GM18519 (cell line): ENCODE measurements around the gene BMPR2.
"Not testable (repeated sequence)": the region's sequence is repeated elsewhere in the genome, so short reads cannot be mapped to it uniquely, and the experiment has no call there.

Source experiments
- ATAC-seq: cut with Tn5 transposase; IDR thresholded peaks from one replicate; pipeline ENCODE4 v1.9.1; 2021; ENCODE audit warnings: mild to moderate bottlenecking, moderate library complexity; ENCODE audit not compliant: unreplicated experiment, low FRiP score

The BMPR2 gene

GRCh38 chr2:202444000-202444399 lies 67.9 kb downstream of the BMPR2 start:
- no peak for ATAC-seq

GRCh38 chr2:202449344-202449743 lies 73.2 kb downstream of the BMPR2 start:
- ATAC-seq = no peak

DNA sequence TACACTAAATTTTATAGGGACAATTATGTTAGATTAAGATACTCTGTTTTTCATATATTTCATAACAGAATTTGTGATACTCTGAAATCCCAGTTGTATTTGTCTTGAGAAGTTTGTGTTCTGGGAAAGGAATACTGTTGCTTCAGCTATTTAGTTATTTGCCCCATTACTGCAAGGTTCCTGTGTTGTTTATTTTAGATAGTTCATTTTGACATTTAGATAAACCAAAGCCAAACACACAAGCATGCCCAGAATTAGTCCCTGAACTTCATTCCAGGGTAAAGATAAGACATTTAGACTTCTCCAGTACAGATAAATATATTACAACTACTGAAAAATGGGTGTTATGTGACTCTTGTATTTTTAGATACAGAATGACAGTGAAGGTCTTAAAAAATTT lies 74.7 kb downstream of the BMPR2 start:
- no peak for ATAC-seq

DNA sequence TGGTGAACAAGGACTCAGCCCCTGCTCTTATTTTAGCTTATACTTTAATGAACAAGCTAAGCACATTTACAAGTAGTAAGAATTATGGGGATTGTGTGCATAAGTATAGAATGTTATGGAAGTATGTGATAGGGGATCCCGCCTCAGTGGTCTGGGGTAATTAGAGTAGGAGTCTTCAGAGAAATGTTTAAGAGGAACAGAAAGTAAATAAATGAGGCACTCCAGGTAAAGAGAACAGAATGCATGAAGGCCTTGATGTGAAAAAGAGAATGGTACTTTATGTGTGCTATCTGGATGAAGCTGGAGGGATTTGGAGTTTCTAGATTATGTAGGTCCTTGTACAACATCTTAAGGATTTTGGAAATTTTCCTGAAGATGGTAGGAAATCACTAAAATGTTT lies 76.6 kb downstream of the BMPR2 start:
- ATAC-seq = no peak

- no peak for ATAC-seq
These were observed 78.4 kb downstream of the BMPR2 start for GRCh38 chr2:202454536-202454935.

DNA sequence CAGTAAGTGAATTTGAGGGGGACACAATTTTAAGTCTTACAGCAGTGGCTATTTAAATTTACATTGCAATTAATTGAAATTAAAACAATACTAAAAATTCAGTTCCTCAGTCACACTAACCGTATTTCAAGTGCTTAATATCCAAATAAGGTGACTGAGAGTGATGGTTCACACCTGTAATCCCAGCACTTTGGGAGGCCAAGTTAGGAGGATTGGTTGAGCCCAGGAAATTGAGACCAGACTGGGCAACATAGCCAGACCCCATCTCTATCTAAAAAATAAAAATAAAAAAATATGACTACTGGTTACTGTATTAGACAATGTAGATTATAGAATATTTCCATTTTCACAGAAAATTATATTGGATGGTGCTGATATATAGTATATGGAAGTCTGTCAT lies 79.0 kb downstream of the BMPR2 start:
- no peak for ATAC-seq

DNA sequence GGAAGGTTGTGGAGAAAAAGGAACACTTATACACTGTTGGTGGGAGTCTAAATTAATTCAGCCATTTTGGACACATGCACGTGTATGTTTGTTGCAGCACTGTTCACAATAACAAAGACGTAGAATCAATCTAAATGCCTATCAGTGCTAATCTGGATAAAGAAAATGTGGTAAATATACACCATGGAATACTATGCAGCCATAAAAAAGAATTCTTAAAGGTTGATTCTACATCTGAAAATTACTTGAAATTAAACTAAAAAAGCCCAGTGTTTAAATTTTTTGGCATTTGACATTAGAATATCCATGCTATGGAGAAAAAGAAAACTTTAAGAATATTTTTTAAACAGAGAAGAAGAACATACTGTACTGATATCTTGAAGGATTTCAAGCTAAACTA lies 84.0 kb downstream of the BMPR2 start:
- no peak for ATAC-seq

- no peak for ATAC-seq
These were observed 103.0 kb downstream of the BMPR2 start for GRCh38 chr2:202479090-202479489.

GRCh38 chr2:202479610-202480009 lies 103.5 kb downstream of the BMPR2 start:
- ATAC-seq = no peak

GRCh38 chr2:202486351-202486750 lies 110.2 kb downstream of the BMPR2 start:
- no peak for ATAC-seq

- no peak for ATAC-seq
These were observed 112.5 kb downstream of the BMPR2 start for GRCh38 chr2:202488671-202489070.

- no peak for ATAC-seq
These were observed 114.4 kb downstream of the BMPR2 start for GRCh38 chr2:202490479-202490878.

DNA sequence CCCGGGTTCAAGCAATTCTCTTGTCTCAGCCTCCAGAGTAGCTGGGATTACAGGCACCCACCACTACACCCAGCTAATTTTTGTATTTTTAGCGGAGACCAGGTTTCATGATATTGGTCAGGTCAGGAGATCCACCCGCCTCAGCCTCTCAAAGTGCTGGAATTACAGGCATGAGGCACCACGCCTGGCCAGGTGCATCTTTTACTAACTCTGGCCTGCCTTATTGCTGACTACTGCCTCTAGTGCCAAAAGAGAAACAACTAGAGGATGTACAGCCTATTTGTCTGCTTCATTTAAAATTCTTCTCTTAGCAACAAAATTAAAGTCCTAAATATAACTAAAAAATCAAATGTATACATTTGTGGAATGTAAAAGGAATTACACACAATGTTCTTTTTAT lies 115.4 kb downstream of the BMPR2 start:
- no peak for ATAC-seq

GRCh38 chr2:202494300-202495229 lies 118.4 kb downstream of the BMPR2 start:
- ATAC-seq = no peak

- no peak for ATAC-seq
These were observed 119.1 kb downstream of the BMPR2 start for GRCh38 chr2:202495230-202495604.

- not testable (repeated sequence) for ATAC-seq
These were observed 120.8 kb downstream of the BMPR2 start for GRCh38 chr2:202496835-202497472.

DNA sequence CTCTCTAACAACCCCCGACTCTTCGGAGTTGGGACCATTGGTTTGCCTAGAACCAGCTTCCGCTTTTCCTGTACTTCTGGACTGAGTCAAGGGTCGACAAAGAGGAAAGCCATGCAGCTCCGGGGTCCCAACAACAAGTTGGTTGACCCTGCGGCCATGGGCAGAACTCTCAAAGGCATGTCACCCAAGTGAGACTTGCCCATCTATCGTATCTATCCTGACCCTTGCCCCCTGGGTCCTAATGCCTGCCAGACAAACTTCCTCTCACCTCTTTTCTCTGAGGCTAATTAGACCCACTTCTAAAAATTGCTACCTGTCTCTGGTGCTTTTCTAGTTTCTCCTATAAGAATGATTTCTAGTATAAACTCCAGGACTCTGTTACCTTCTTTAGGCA lies 121.3 kb downstream of the BMPR2 start:
- not testable (repeated sequence) for ATAC-seq

GRCh38 chr2:202499841-202500240 lies 123.7 kb downstream of the BMPR2 start:
- ATAC-seq = not testable (repeated sequence)

GRCh38 chr2:202503276-202503675 lies 127.1 kb downstream of the BMPR2 start:
- ATAC-seq = not testable (repeated sequence)

- no peak for ATAC-seq
These were observed 132.6 kb downstream of the BMPR2 start for GRCh38 chr2:202508686-202509085.

GRCh38 chr2:202510911-202511310 lies 134.8 kb downstream of the BMPR2 start:
- ATAC-seq = no peak

GRCh38 chr2:202512176-202512575 lies 136.0 kb downstream of the BMPR2 start:
- ATAC-seq = no peak
